Thyroid gland (tissue), 4 donors: ENCODE results near the gene SALL4.

Source experiments
- POLR2A ChIP-seq, 2 donors: fragments of 450-650 bp; IDR thresholded peaks; one replicate each; pipeline ENCODE4 v1.6.1; 2017; ENCODE audit warnings: antibody characterized with exemption in 2 of 2, mild to moderate bottlenecking in 2 of 2, moderate library complexity in 1 of 2
- TF ChIP-seq, protein P1 (sequence below), 6 experiments: fragments of 200-600 bp in 3 of 6; fragments of 450-650 bp in 3 of 6; sonication (generic) in 3 of 6; IDR thresholded peaks; one replicate each; pipeline ENCODE4 v1.5.1; 2016 to 2019; ENCODE audit warnings: antibody characterized with exemption in 6 of 6, mild to moderate bottlenecking in 2 of 6, inconsistent platforms in 1 of 6, moderate library complexity in 1 of 6

DNA sequence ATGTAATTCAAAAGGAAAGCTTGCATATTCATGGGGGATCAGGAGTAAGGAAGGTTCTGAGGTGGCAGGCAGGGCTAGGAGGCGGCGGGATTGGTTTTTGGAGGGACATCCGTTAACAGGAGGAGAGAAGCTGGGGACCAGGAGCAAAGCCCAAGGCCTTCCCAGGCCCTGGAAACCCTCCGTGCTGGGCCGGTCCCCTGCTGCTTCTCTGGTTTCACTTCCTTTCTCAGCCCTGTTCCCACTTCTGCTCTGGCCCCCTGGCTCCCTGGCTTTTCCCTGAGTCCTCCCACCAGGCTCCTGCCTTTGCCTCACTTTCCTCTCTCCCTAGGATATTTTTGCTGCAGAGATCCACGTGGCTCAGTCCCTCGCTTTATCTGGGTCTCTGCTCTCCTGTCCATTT is 26.4 kb upstream of the SALL4 start:
- TF ChIP-seq, protein P1, sequence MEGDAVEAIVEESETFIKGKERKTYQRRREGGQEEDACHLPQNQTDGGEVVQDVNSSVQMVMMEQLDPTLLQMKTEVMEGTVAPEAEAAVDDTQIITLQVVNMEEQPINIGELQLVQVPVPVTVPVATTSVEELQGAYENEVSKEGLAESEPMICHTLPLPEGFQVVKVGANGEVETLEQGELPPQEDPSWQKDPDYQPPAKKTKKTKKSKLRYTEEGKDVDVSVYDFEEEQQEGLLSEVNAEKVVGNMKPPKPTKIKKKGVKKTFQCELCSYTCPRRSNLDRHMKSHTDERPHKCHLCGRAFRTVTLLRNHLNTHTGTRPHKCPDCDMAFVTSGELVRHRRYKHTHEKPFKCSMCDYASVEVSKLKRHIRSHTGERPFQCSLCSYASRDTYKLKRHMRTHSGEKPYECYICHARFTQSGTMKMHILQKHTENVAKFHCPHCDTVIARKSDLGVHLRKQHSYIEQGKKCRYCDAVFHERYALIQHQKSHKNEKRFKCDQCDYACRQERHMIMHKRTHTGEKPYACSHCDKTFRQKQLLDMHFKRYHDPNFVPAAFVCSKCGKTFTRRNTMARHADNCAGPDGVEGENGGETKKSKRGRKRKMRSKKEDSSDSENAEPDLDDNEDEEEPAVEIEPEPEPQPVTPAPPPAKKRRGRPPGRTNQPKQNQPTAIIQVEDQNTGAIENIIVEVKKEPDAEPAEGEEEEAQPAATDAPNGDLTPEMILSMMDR (IDR thresholded peaks at IDR 0.05), result no peak
- TF ChIP-seq POLR2A (IDR thresholded peaks at IDR 0.05), result no peak
